PC-9 (cell line): ENCODE measurements around the gene ZNF672. TPM values are rescaled to one million over a fixed set of nuclear protein-coding genes. Genes with fewer than 3 reads are reported as not detected.
A peak's percentile ranks its signal among the peaks of the same experiment; 100 is the strongest.

ENCODE experiments used
- BruUV-seq: library from RNA; stranded (reverse); fragments of 400-500 nt; replicated peaks from 2 replicates; lab custom pipeline; 2021; lab: Mats Ljungman, UMichigan
- CTCF ChIA-PET: fragments of 300-600 bp; sonication (Branson Sonifier 250); formaldehyde crosslinking; loops from one replicate; lab custom pipeline; 2022; ENCODE audit warnings: antibody characterized with exemption; lab: Charles Lee
- POLR2A ChIA-PET: fragments of 300-600 bp; sonication (Branson Sonifier 250); formaldehyde crosslinking; loops from one replicate; lab custom pipeline; 2022; ENCODE audit warnings: antibody characterized with exemption; ENCODE audit not compliant: unreplicated experiment; lab: Charles Lee
- DNase-seq, 2 experiments: peaks; one replicate each; pipeline versions ENCODE4 v3.0.0 to v3.0.0-alpha.2; 2015 to 2022; ENCODE audit warnings: mixed read lengths in 1 of 2
- H2AFZ ChIP-seq: fragments of 200-600 bp; sonication (generic); 2 replicates; pipeline ENCODE4 v1.8.1; 2017; ENCODE audit warnings: antibody characterized with exemption
- H3F3A ChIP-seq: fragments of 200-600 bp; sonication (generic); 2 replicates; pipeline ENCODE4 v1.8.1; 2017; ENCODE audit warnings: antibody characterized with exemption, mild to moderate bottlenecking, low read depth; ENCODE audit not compliant: insufficient read depth
- H3K27ac ChIP-seq: fragments of 200-600 bp; sonication (generic); 2 replicates; pipeline ENCODE4 v1.6.1; 2016; ENCODE audit warnings: mixed run types
- H3K27me3 ChIP-seq: fragments of 200-600 bp; sonication (generic); 2 replicates; pipeline ENCODE4 v1.6.1; 2016; ENCODE audit warnings: low read depth, mixed run types; ENCODE audit not compliant: insufficient read depth
- H3K36me3 ChIP-seq: fragments of 200-600 bp; sonication (generic); 2 replicates; pipeline ENCODE4 v1.6.1; 2016; ENCODE audit warnings: low read depth, mixed run types
- H3K4me1 ChIP-seq: fragments of 200-600 bp; sonication (generic); replicated peaks from 2 replicates; pipeline ENCODE4 v1.6.1; 2016; ENCODE audit warnings: mixed run types; ENCODE audit not compliant: insufficient read depth
- H3K4me2 ChIP-seq: fragments of 200-600 bp; sonication (generic); 2 replicates; pipeline ENCODE4 v1.6.1; 2017; ENCODE audit warnings: mixed run types
- H3K4me3 ChIP-seq: fragments of 200-600 bp; sonication (generic); 2 replicates; pipeline ENCODE4 v1.6.1; 2016; ENCODE audit warnings: mixed run types
- H3K79me2 ChIP-seq: fragments of 200-600 bp; sonication (generic); 2 replicates; pipeline ENCODE4 v1.6.1; 2017; ENCODE audit warnings: low read depth, mixed run types
- H3K9me2 ChIP-seq: fragments of 200-600 bp; sonication (generic); 2 replicates; pipeline ENCODE4 v1.8.1; 2017; ENCODE audit warnings: mild to moderate bottlenecking; ENCODE audit not compliant: insufficient read depth
- H3K9me3 ChIP-seq: fragments of 200-600 bp; sonication (generic); 2 replicates; pipeline ENCODE4 v1.8.1; 2016; ENCODE audit warnings: low read depth; ENCODE audit not compliant: insufficient read depth
- H4K20me1 ChIP-seq: fragments of 200-600 bp; sonication (generic); 2 replicates; pipeline ENCODE4 v1.8.1; 2017; ENCODE audit not compliant: insufficient read depth
- EZH2 ChIP-seq: fragments of 200-600 bp; sonication (generic); IDR thresholded peaks from 2 replicates; pipeline ENCODE4 v1.8.0; 2017; ENCODE audit warnings: antibody characterized with exemption, low read depth
- intact Hi-C: fragments of 100-400 bp; cut with micrococcal nuclease; formaldehyde crosslinking; loops from one replicate; pipeline ENCODE4 v1.10.0; 2022; ENCODE audit not compliant: unreplicated experiment
- total RNA-seq: library from RNA; stranded (reverse); gene quantifications from 2 replicates; pipeline ENCODE4 v1.2.3, GENCODE V29; 2021
- TF ChIP-seq, protein P1 (sequence below): fragments of 200-600 bp; sonication (generic); conservative IDR thresholded peaks from 2 replicates; pipeline ENCODE4 v1.6.1; 2017; ENCODE audit warnings: mixed run types, antibody characterized with exemption, mild to moderate bottlenecking, moderate library complexity

The ZNF672 gene
- total RNA-seq, 1 experiment from 2014 or later, result 24.7 TPM

- CTCF ChIA-PET, result no interaction called here
- no peaks in the 10 kb centered on the region for H3K9me2 ChIP-seq
- no peaks in the 10 kb centered on the region for H3K27me3 ChIP-seq
- H3K27ac ChIP-seq, result no peak overlapping the region
- no peaks in the 10 kb centered on the region for H3K9me3 ChIP-seq
- no TSS peak for BruUV-seq
- peaks cover 4% of the 10 kb centered on the region; the same call in 1 of the 2 replicates for H3F3A ChIP-seq
- peaks cover 5% of the 10 kb centered on the region; the same call in 1 of the 2 replicates for H3K4me1 ChIP-seq
- no peak overlapping the region for H3K4me3 ChIP-seq
- intact Hi-C loops, result no loop called here
- no peaks in the 10 kb centered on the region for H3K36me3 ChIP-seq
- POLR2A ChIA-PET, result no interaction called here
- DNase-seq, result no peak
- peaks cover 7% of the 10 kb centered on the region for H3K79me2 ChIP-seq
- TF ChIP-seq, protein P1, sequence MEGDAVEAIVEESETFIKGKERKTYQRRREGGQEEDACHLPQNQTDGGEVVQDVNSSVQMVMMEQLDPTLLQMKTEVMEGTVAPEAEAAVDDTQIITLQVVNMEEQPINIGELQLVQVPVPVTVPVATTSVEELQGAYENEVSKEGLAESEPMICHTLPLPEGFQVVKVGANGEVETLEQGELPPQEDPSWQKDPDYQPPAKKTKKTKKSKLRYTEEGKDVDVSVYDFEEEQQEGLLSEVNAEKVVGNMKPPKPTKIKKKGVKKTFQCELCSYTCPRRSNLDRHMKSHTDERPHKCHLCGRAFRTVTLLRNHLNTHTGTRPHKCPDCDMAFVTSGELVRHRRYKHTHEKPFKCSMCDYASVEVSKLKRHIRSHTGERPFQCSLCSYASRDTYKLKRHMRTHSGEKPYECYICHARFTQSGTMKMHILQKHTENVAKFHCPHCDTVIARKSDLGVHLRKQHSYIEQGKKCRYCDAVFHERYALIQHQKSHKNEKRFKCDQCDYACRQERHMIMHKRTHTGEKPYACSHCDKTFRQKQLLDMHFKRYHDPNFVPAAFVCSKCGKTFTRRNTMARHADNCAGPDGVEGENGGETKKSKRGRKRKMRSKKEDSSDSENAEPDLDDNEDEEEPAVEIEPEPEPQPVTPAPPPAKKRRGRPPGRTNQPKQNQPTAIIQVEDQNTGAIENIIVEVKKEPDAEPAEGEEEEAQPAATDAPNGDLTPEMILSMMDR, result no peak
- no peak for TF ChIP-seq EZH2
- no peak overlapping the region for H3K4me2 ChIP-seq
- no peaks in the 10 kb centered on the region for H4K20me1 ChIP-seq
- H2AFZ ChIP-seq, result no peak overlapping the region
These were observed 24.6 kb downstream of the ZNF672 start for GRCh38 chr1:248862695-248862997.

DNA sequence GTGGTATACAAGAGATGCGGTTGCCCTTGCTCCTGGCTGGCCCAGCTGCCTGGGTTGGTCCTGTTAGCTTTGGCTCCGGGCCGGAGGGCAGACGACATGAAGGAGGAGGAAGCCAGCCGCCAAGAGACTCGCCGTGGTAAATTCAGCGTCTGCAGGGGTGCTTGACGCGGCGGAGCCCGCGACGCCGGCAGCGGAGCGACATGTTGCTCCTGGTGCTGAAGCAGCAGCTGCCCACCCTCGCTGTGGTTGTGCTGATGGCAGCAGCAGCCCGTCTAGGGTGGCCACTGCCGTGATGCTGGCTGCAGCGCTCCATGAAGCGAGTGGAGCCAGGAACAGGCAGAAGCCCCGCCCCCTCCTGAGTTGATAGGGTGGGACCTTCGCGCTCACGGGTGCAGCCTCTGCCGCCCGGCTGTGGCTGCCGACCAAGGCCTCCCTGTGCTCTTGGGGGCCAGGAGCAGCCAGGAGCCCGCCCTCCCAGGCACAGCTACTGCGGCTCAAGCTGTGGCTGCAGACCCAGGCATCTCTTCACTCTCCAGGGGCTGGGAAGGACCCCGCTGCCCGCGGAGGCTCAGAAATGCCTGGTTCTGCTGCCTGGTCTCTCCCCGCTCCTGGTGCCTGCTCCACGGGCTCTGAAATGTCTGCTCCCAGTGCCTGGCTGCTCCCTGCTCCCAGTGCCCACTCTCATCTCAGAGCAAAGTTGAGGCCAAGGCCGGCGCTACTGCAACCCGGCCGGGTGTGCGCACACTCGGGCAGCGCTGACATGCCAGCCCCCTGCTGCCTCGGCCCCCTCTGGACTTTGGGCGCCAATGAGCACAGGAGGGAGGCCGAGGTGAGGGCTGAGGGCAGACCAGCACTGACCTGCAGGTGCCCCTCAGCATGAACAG lies 25.2 kb downstream of the ZNF672 start:
- POLR2A ChIA-PET, result no interaction called here
- intact Hi-C loops, result no loop called here
- TF ChIP-seq, protein P1, result no peak
- TF ChIP-seq EZH2, result no peak
- Histone ChIP-seq H3K79me2 (peaks cover 3% of the 10 kb centered on the region; the same call in 1 of the 2 replicates), H3K4me2 (no peak overlapping the region), H4K20me1 (no peaks in the 10 kb centered on the region), H3K4me3 (no peak overlapping the region), H3K27me3 (no peaks in the 10 kb centered on the region), H3F3A (peaks cover 4% of the 10 kb centered on the region; the same call in 1 of the 2 replicates), H3K4me1 (peaks cover 5% of the 10 kb centered on the region; the same call in 1 of the 2 replicates), H2AFZ (no peak overlapping the region), H3K9me3 (no peaks in the 10 kb centered on the region), H3K27ac (no peak overlapping the region), H3K36me3 (no peaks in the 10 kb centered on the region), H3K9me2 (no peaks in the 10 kb centered on the region)
- peak in 1 of 2 experiments; percentile 49 for DNase-seq
- BruUV-seq, result no TSS peak
- CTCF ChIA-PET, result no interaction called here

DNA sequence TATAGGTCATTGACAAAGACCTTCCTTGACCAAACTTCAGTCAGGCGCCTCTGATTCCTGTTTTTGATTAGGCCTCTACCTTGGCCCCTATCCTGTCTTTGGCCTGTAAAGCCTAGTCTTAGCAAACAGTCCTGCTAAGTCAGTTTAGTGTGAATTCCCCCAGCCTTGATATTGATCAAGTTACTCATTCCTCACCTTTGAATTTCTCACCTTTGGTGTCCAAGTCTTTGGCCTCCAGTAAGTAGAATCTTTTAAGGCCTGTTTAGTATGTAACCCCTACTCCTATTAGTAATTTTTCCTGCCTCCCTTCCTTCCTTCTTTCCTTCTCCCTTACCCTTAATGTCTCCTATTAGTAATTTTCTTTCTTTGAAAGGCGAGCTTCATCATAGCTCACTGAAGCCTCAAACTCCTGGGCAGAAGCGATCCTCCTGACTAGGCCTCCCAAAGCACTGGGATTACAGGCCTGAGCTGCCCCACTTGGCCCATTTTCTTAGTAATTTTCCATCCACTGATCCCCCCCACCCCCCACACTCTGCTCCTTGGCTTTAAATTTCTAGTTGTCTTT lies 33.9 kb downstream of the ZNF672 start:
- peak overlapping the region; percentile 83 for H3K27ac ChIP-seq
- no peaks in the 10 kb centered on the region for H3K9me2 ChIP-seq
- peaks cover 10% of the 10 kb centered on the region for H3K4me1 ChIP-seq
- intact Hi-C loops, result no loop called here
- ChIA-PET POLR2A (no interaction called here), CTCF (no interaction called here)
- H3K36me3 ChIP-seq, result no peaks in the 10 kb centered on the region
- no peaks in the 10 kb centered on the region; the same call in 1 of the 2 replicates for H4K20me1 ChIP-seq
- H3K79me2 ChIP-seq, result no peaks in the 10 kb centered on the region
- peak overlapping the region; percentile 75 for H3K4me3 ChIP-seq
- no peaks in the 10 kb centered on the region for H3K27me3 ChIP-seq
- DNase-seq, result no peak
- peaks cover 23% of the 10 kb centered on the region for H3F3A ChIP-seq
- H3K4me2 ChIP-seq, result peak overlapping the region; percentile 79
- no peaks in the 10 kb centered on the region for H3K9me3 ChIP-seq
- peak overlapping the region; percentile 94; the same call in 1 of the 2 replicates for H2AFZ ChIP-seq
- no TSS peak for BruUV-seq
- no peak for TF ChIP-seq EZH2
- TF ChIP-seq, protein P1, result no peak
